Neural cell (in vitro differentiated cells): ENCODE data around the gene CUX1. TPM values are rescaled to one million over a fixed set of nuclear protein-coding genes. Genes with fewer than 3 reads are reported as not detected.

ENCODE experiments used
- H2AFZ ChIP-seq: fragments of 200-600, 300-800 bp; sonication (generic), shearing (Covaris generic); 2 replicates; pipeline ENCODE4 v1.6.0; 2014; ENCODE audit warnings: low read depth, mild to moderate bottlenecking, antibody characterized with exemption, low read length, moderate library complexity
- H3F3A ChIP-seq: fragments of 200-600 bp; shearing (Covaris generic); 2 replicates; pipeline ENCODE4 v1.6.1; 2016; ENCODE audit warnings: mild to moderate bottlenecking, moderate library complexity, mixed read lengths, antibody characterized with exemption, low read length; ENCODE audit not compliant: insufficient read depth, poor library complexity, severe bottlenecking
- H3K27ac ChIP-seq: fragments of 200-600, 300-800 bp; sonication (generic), shearing (Covaris generic); 2 replicates; pipeline ENCODE4 v1.5.1; 2014; ENCODE audit warnings: mild to moderate bottlenecking, low read length, moderate library complexity
- H3K27me3 ChIP-seq: fragments of 300-800, 200-600 bp; sonication (generic), shearing (Covaris generic); 2 replicates; pipeline ENCODE4 v1.6.0; 2014; ENCODE audit warnings: mild to moderate bottlenecking, low read depth, low read length, moderate library complexity; ENCODE audit not compliant: insufficient read depth
- H3K36me3 ChIP-seq: fragments of 300-800, 200-600 bp; sonication (generic), shearing (Covaris generic); 2 replicates; pipeline ENCODE4 v1.5.1; 2014; ENCODE audit warnings: mild to moderate bottlenecking, antibody characterized with exemption, low read length, moderate library complexity; ENCODE audit not compliant: insufficient read depth
- H3K4me2 ChIP-seq: fragments of 300-800, 200-600 bp; sonication (generic), shearing (Covaris generic); 2 replicates; pipeline ENCODE4 v1.6.0; 2014; ENCODE audit warnings: mild to moderate bottlenecking, low read length
- H3K4me3 ChIP-seq: fragments of 300-800, 200-600 bp; sonication (generic), shearing (Covaris generic); 2 replicates; pipeline ENCODE4 v1.5.1; 2014; ENCODE audit warnings: mild to moderate bottlenecking, low read length, moderate library complexity
- H3K79me2 ChIP-seq: fragments of 200-600 bp; shearing (Covaris generic); replicated peaks from 2 replicates; pipeline ENCODE4 v1.6.0; 2014; ENCODE audit warnings: mild to moderate bottlenecking, low read length, moderate library complexity; ENCODE audit not compliant: insufficient read depth
- H3K9ac ChIP-seq: fragments of 300-800, 200-600 bp; sonication (generic), shearing (Covaris generic); 2 replicates; pipeline ENCODE4 v1.6.1; 2016; ENCODE audit warnings: mild to moderate bottlenecking, low read length, mixed read lengths
- H3K9me2 ChIP-seq: fragments of 200-600 bp; shearing (Covaris generic); 2 replicates; pipeline ENCODE4 v1.6.1; 2016; ENCODE audit warnings: mild to moderate bottlenecking, low read length, mixed read lengths; ENCODE audit not compliant: insufficient read depth
- H3K9me3 ChIP-seq: fragments of 200-600, 300-800 bp; sonication (generic), shearing (Covaris generic); 2 replicates; pipeline ENCODE4 v1.6.1; 2016; ENCODE audit warnings: mild to moderate bottlenecking, mixed run types, low read length, moderate library complexity, mixed read lengths
- H4K20me1 ChIP-seq: fragments of 200-600 bp; shearing (Covaris generic); 2 replicates; pipeline ENCODE4 v1.6.1; 2016; ENCODE audit warnings: mild to moderate bottlenecking, mixed run types; ENCODE audit not compliant: insufficient read depth
- EP300 ChIP-seq: fragments of 450-650 bp; conservative IDR thresholded peaks from 2 replicates; pipeline ENCODE4 v1.6.1; 2014; ENCODE audit warnings: antibody characterized with exemption, mild to moderate bottlenecking, moderate library complexity; ENCODE audit not compliant: poor library complexity, severe bottlenecking
- EZH2 ChIP-seq: fragments of 200-600, 300-800 bp; shearing (Covaris generic), sonication (generic); IDR thresholded peaks from 2 replicates; pipeline ENCODE4 v1.6.1; 2014; ENCODE audit warnings: antibody characterized with exemption, low read length, borderline replicate concordance, mild to moderate bottlenecking; ENCODE audit not compliant: insufficient read depth, poor library complexity, severe bottlenecking
- MXI1 ChIP-seq: fragments of 450-650 bp; conservative IDR thresholded peaks from 2 replicates; pipeline ENCODE4 v1.6.1; 2014; ENCODE audit warnings: antibody characterized with exemption, mild to moderate bottlenecking; ENCODE audit not compliant: poor library complexity, severe bottlenecking
- POLR2AphosphoS5 ChIP-seq: IDR thresholded peaks from 2 replicates; pipeline ENCODE4 v1.6.1; 2012
- RAD21 ChIP-seq: fragments of 450-650 bp; conservative IDR thresholded peaks from 2 replicates; pipeline ENCODE4 v1.6.1; 2014; ENCODE audit warnings: antibody characterized with exemption, mild to moderate bottlenecking, moderate library complexity
- REST ChIP-seq: IDR thresholded peaks from 2 replicates; pipeline ENCODE4 v1.6.1; 2012; ENCODE audit warnings: borderline replicate concordance
- SMC3 ChIP-seq: fragments of 450-650 bp; conservative IDR thresholded peaks from 2 replicates; pipeline ENCODE4 v1.6.1; 2014; ENCODE audit warnings: antibody characterized with exemption, mild to moderate bottlenecking, moderate library complexity; ENCODE audit not compliant: poor library complexity
- TAF1 ChIP-seq: IDR thresholded peaks from 2 replicates; pipeline ENCODE4 v1.6.1; 2012; ENCODE audit warnings: low read depth
- polyA plus RNA-seq: library from polyadenylated mRNA; depleted of rRNA; stranded (reverse); fragments of >200 nt; gene quantifications from 2 replicates; pipeline ENCODE4 v1.2.3, GENCODE V29; 2014
- TF ChIP-seq, protein P1 (sequence below): fragments of 450-650 bp; IDR thresholded peaks from 2 replicates; pipeline ENCODE4 v1.5.1; 2014; ENCODE audit warnings: antibody characterized with exemption, mild to moderate bottlenecking, moderate library complexity; ENCODE audit not compliant: poor library complexity, severe bottlenecking

CUX1 gene
- polyA plus RNA-seq, 1 donor from 2014 or later = 26.6 TPM

GRCh38 chr7:101823096-101823495 lies 5.7 kb downstream of the CUX1 start:
- H3K9me2 ChIP-seq = no peaks in the 10 kb centered on the region
- H3K4me3 ChIP-seq = no peak overlapping the region
- no peak overlapping the region for H2AFZ ChIP-seq
- peaks cover 10% of the 10 kb centered on the region for H4K20me1 ChIP-seq
- H3K27me3 ChIP-seq = no peaks in the 10 kb centered on the region
- no peak overlapping the region for H3K27ac ChIP-seq
- peaks cover 81% of the 10 kb centered on the region for H3K79me2 ChIP-seq
- TF ChIP-seq SMC3 (no peak), POLR2AphosphoS5 (no peak), EZH2 (no peak), TAF1 (no peak), EP300 (no peak), RAD21 (no peak), MXI1 (no peak), REST (no peak)
- TF ChIP-seq, protein P1, sequence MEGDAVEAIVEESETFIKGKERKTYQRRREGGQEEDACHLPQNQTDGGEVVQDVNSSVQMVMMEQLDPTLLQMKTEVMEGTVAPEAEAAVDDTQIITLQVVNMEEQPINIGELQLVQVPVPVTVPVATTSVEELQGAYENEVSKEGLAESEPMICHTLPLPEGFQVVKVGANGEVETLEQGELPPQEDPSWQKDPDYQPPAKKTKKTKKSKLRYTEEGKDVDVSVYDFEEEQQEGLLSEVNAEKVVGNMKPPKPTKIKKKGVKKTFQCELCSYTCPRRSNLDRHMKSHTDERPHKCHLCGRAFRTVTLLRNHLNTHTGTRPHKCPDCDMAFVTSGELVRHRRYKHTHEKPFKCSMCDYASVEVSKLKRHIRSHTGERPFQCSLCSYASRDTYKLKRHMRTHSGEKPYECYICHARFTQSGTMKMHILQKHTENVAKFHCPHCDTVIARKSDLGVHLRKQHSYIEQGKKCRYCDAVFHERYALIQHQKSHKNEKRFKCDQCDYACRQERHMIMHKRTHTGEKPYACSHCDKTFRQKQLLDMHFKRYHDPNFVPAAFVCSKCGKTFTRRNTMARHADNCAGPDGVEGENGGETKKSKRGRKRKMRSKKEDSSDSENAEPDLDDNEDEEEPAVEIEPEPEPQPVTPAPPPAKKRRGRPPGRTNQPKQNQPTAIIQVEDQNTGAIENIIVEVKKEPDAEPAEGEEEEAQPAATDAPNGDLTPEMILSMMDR = no peak
- H3K9ac ChIP-seq = no peak overlapping the region
- H3K36me3 ChIP-seq = no peaks in the 10 kb centered on the region
- no peaks in the 10 kb centered on the region for H3F3A ChIP-seq
- no peak overlapping the region for H3K4me2 ChIP-seq
- H3K9me3 ChIP-seq = no peaks in the 10 kb centered on the region

DNA sequence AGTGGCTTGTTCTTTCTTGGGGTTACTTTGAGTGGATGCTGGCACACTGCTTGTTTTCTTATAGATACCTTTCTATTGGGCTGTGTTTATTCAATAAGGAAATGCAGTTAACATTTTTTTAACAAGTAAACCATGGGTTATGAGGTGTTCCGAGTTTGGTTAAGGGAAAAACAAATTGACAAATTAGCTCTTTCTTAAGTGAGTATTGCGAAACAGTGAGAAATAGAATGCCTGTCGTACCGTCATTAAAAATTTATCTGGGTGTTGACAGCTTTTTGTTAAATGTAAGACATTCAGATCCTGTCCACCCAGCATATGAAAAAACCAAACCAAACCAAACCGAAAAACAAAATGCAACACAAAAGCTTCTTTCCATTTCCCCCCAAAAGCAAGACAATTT lies 6.2 kb downstream of the CUX1 start:
- no peak overlapping the region for H2AFZ ChIP-seq
- no peaks in the 10 kb centered on the region for H3K27me3 ChIP-seq
- H3F3A ChIP-seq = no peaks in the 10 kb centered on the region
- H3K9me2 ChIP-seq = no peaks in the 10 kb centered on the region
- TF ChIP-seq RAD21 = no peak
- TF ChIP-seq EP300 = no peak
- TF ChIP-seq, protein P1 = no peak
- TF ChIP-seq EZH2 = no peak
- no peak for TF ChIP-seq MXI1
- no peak for TF ChIP-seq REST
- H3K4me3 ChIP-seq = no peak overlapping the region
- no peaks in the 10 kb centered on the region for H3K9me3 ChIP-seq
- peaks cover 5% of the 10 kb centered on the region for H4K20me1 ChIP-seq
- no peak overlapping the region for H3K9ac ChIP-seq
- no peak overlapping the region for H3K27ac ChIP-seq
- H3K36me3 ChIP-seq = no peaks in the 10 kb centered on the region
- peaks cover 81% of the 10 kb centered on the region for H3K79me2 ChIP-seq
- no peak overlapping the region for H3K4me2 ChIP-seq
